ENCODE measurements around the gene DACH2. TPM values are rescaled to one million over a fixed set of nuclear protein-coding genes. Genes with fewer than 3 reads are reported as not detected.

Gene DACH2
- polyA plus RNA-seq, 1 donor from 2014 or later = 20.6 TPM

DNA sequence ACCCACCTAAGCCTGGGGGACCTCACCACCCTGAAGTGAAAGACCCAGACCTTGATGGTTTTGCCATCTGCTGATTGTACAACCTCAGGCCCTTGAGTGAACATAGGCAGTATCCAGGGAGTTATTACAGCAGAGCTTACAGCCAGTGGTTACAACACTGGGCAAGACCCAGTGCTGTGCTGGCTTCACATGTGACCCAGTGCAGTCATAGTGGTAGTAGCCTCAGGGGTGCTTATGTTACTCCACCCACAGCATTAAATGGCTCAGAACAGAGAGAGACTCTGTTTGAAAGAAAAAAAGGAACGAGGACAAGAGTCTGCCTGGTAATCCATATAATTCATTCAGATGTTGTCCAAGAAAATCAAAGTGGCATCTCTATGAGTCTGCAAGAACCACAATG lies 45.2 kb upstream of the DACH2 start:
- H3K36me3 ChIP-seq (ENCODE audit: insufficient read depth, low read length) = no peaks in the 10 kb centered on the region
- no peaks in the 10 kb centered on the region for H3K9me2 ChIP-seq (ENCODE audit: insufficient read depth, low read length)
- H3K27me3 ChIP-seq (ENCODE audit: insufficient read depth, low read depth, low read length) = no peaks in the 10 kb centered on the region
- H3F3A ChIP-seq (ENCODE audit: insufficient read depth, low read length, poor library complexity, severe bottlenecking) = no peaks in the 10 kb centered on the region
- no peak overlapping the region for H2AFZ ChIP-seq (ENCODE audit: low read depth, low read length)
- no peaks in the 10 kb centered on the region for H3K9me3 ChIP-seq (ENCODE audit: low read length)
- H3K9ac ChIP-seq (ENCODE audit: low read length) = no peak overlapping the region
- no peak overlapping the region for H3K4me2 ChIP-seq (ENCODE audit: low read length)
- H3K27ac ChIP-seq (ENCODE audit: low read length) = no peak overlapping the region
- TF ChIP-seq MXI1 (conservative IDR thresholded peaks at IDR 0.05; ENCODE audit: poor library complexity, severe bottlenecking) (no peak), EZH2 (IDR thresholded peaks at IDR 0.05; ENCODE audit: borderline replicate concordance, insufficient read depth, low read length, poor library complexity, severe bottlenecking) (no peak), TAF1 (IDR thresholded peaks at IDR 0.05; ENCODE audit: low read depth) (no peak), EP300 (conservative IDR thresholded peaks at IDR 0.05; ENCODE audit: poor library complexity, severe bottlenecking) (no peak), RAD21 (conservative IDR thresholded peaks at IDR 0.05) (no peak), POLR2AphosphoS5 (IDR thresholded peaks at IDR 0.05) (no peak)
- TF ChIP-seq, protein P1, sequence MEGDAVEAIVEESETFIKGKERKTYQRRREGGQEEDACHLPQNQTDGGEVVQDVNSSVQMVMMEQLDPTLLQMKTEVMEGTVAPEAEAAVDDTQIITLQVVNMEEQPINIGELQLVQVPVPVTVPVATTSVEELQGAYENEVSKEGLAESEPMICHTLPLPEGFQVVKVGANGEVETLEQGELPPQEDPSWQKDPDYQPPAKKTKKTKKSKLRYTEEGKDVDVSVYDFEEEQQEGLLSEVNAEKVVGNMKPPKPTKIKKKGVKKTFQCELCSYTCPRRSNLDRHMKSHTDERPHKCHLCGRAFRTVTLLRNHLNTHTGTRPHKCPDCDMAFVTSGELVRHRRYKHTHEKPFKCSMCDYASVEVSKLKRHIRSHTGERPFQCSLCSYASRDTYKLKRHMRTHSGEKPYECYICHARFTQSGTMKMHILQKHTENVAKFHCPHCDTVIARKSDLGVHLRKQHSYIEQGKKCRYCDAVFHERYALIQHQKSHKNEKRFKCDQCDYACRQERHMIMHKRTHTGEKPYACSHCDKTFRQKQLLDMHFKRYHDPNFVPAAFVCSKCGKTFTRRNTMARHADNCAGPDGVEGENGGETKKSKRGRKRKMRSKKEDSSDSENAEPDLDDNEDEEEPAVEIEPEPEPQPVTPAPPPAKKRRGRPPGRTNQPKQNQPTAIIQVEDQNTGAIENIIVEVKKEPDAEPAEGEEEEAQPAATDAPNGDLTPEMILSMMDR (IDR thresholded peaks at IDR 0.05; ENCODE audit: poor library complexity, severe bottlenecking) = no peak
- TF ChIP-seq, protein P2, sequence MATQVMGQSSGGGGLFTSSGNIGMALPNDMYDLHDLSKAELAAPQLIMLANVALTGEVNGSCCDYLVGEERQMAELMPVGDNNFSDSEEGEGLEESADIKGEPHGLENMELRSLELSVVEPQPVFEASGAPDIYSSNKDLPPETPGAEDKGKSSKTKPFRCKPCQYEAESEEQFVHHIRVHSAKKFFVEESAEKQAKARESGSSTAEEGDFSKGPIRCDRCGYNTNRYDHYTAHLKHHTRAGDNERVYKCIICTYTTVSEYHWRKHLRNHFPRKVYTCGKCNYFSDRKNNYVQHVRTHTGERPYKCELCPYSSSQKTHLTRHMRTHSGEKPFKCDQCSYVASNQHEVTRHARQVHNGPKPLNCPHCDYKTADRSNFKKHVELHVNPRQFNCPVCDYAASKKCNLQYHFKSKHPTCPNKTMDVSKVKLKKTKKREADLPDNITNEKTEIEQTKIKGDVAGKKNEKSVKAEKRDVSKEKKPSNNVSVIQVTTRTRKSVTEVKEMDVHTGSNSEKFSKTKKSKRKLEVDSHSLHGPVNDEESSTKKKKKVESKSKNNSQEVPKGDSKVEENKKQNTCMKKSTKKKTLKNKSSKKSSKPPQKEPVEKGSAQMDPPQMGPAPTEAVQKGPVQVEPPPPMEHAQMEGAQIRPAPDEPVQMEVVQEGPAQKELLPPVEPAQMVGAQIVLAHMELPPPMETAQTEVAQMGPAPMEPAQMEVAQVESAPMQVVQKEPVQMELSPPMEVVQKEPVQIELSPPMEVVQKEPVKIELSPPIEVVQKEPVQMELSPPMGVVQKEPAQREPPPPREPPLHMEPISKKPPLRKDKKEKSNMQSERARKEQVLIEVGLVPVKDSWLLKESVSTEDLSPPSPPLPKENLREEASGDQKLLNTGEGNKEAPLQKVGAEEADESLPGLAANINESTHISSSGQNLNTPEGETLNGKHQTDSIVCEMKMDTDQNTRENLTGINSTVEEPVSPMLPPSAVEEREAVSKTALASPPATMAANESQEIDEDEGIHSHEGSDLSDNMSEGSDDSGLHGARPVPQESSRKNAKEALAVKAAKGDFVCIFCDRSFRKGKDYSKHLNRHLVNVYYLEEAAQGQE (IDR thresholded peaks at IDR 0.05; ENCODE audit: borderline replicate concordance) = no peak
- no peak overlapping the region for H3K4me3 ChIP-seq (ENCODE audit: low read length)
- no peaks in the 10 kb centered on the region for H3K79me2 ChIP-seq (replicated peaks; ENCODE audit: insufficient read depth, low read length)
- H4K20me1 ChIP-seq (ENCODE audit: insufficient read depth) = no peaks in the 10 kb centered on the region

DNA sequence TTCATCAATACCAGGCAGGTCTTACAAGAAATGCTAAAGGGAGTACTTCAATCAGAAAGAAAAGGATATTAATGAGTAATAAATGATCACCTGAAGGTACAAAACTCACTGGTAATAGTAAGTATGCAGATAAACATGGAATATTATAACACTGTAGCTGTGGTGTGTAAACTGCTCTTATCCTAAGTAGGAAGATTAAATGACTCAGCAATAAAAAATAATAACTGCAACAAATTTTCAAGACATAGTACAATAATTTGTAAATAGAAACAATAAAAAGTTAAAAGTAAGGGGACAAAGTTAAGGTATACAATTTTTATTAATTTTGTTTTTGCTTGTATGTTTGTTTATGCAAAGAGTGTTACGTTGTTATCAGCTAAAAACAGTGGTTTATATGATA lies 43.7 kb upstream of the DACH2 start:
- TF ChIP-seq, protein P1 (IDR thresholded peaks at IDR 0.05; ENCODE audit: poor library complexity, severe bottlenecking) = no peak
- no peak for TF ChIP-seq MXI1 (conservative IDR thresholded peaks at IDR 0.05; ENCODE audit: poor library complexity, severe bottlenecking)
- no peak for TF ChIP-seq SMC3 (conservative IDR thresholded peaks at IDR 0.05; ENCODE audit: poor library complexity)
- no peak for TF ChIP-seq EP300 (conservative IDR thresholded peaks at IDR 0.05; ENCODE audit: poor library complexity, severe bottlenecking)
- Histone ChIP-seq H3K4me3 (ENCODE audit: low read length) (no peak overlapping the region), H3K27me3 (ENCODE audit: insufficient read depth, low read depth, low read length) (no peaks in the 10 kb centered on the region), H4K20me1 (ENCODE audit: insufficient read depth) (no peaks in the 10 kb centered on the region), H3K9me3 (ENCODE audit: low read length) (no peaks in the 10 kb centered on the region), H3F3A (ENCODE audit: insufficient read depth, low read length, poor library complexity, severe bottlenecking) (no peaks in the 10 kb centered on the region), H3K27ac (ENCODE audit: low read length) (no peak overlapping the region), H3K79me2 (replicated peaks; ENCODE audit: insufficient read depth, low read length) (no peaks in the 10 kb centered on the region), H3K9ac (ENCODE audit: low read length) (no peak overlapping the region), H3K36me3 (ENCODE audit: insufficient read depth, low read length) (no peaks in the 10 kb centered on the region), H3K9me2 (ENCODE audit: insufficient read depth, low read length) (no peaks in the 10 kb centered on the region), H2AFZ (ENCODE audit: low read depth, low read length) (no peak overlapping the region), H3K4me2 (ENCODE audit: low read length) (no peak overlapping the region)

All from neural cell (in vitro differentiated cells).